Measurements from ENCODE around the gene VAV2. TPM values are rescaled to one million over a fixed set of nuclear protein-coding genes. Genes with fewer than 3 reads are reported as not detected.

The VAV2 gene
- total and polyA plus RNA-seq, 7 donors, result 3.8 to 23.3 (median 7.2) TPM

DNA sequence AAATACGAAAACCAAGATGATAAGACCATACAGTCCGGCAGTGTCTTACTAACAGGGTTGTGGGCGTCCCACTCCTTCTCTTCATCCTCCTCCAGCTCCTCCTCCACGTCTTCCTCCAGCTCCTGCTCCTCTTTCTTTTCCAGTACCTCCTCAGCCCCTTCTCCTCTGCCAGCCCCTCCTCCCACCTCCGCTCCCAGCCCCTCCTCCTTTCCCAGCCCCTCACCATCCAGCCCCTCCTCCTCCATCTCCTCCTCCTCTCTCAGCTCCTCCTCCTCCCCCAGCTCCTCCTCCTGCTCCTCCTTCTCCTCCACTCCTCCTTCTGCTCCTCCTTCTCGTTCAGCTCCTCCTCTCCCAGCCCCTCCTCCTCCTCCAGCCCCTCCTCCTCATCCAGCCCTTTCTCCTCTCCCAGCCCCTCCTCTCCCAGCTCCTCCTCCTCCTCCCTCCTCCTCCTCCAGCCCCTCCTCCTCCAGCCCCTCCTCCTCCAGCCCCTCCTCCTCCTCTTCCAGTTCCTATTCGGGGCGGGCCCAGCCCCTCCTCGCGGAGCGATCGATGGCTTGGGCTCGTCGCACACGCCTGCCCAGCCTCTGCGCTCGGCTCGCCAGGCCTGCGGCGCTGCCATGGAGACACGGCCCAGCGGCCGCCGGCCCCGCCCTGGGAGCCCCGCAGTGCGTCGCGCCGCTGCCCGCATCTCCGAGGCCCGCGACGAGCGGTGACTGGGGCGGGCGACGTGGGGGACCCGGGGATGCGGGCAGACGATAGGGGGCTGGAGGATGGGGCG is 32.9 kb upstream of the VAV2 start, which contains the start of gene BRD3OS:
Gene BRD3OS, plus strand, starts transcription at position 654 of the 778 bp plus-strand sequence. CDS start 1,267 bp downstream, outside the sequence.
- H3K9me3 ChIP-seq, result no peaks in the 10 kb centered on the region
- TF ChIP-seq POLR2AphosphoS5 (IDR thresholded peaks at IDR 0.05), result peak in 2 of 4 donors; percentile 6 to 29
- no peak for TF ChIP-seq EP300 (IDR thresholded peaks at IDR 0.05)
- TF ChIP-seq POLR2A (IDR thresholded peaks at IDR 0.05), result no peak
- no peak for TF ChIP-seq CTCF (IDR thresholded peaks at IDR 0.05)
- peak; percentile 99 for DNase-seq
- 1 to 2% methylated on average over 43 of the region's 43 CpGs for WGBS, 2 donors
- H3K4me1 ChIP-seq, result peaks cover 0 to 20% (median 11%) of the 10 kb centered on the region in 4 donors
- peaks cover 0 to 31% (median 0%) of the 10 kb centered on the region in 4 donors for H3K36me3 ChIP-seq
- peak within 1 kb of the TSS; percentile 76 to 82 (median 82) for H3K27ac ChIP-seq
- intact Hi-C loops (cut with DNase I), result loop anchor here (1.0 to 10.0 kb wide), 3 partner anchors 32 to 620 kb away; partner anchors contain the start of gene COL5A1
- H3K4me3 ChIP-seq, result peak within 1 kb of the TSS; percentile 66 to 95 (median 84)
- H3K27me3 ChIP-seq, result no peaks in the 10 kb centered on the region

DNA sequence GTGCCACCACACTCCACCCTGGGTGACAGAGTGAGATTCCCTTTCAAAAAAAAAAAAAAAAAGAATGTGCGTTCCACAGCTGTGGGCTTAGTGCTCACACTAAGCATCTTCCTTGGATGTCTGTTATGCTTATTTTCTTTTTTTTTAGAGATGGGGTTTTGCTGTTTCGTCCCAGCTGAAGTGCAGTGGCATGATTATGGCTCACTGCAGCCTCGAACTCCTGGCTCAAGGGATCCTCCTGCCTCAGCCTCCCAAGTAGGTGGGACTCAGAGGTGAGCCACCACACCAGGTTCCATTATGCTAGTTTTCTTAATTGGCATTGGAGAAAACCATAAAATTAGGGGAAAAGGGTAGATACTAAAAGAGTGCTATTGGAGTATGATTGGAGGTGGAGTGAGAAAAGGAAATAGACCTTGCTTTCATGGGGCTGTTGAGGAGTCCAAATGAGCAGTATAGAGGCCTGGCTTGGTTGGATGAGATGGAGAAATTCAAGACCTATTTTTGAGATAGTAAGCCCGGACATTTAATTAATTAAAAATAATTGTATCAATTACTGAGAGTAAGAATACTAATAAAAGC is 32.2 kb upstream of the VAV2 start:
- no peaks in the 10 kb centered on the region for H3K9me3 ChIP-seq
- peak overlapping the region; percentile 76 to 82 (median 82) for H3K27ac ChIP-seq
- H3K4me3 ChIP-seq, result peak overlapping the region in 3 of 4 donors; percentile 35 to 95 (median 95)
- intact Hi-C loops (cut with DNase I), result loop anchor here (1.0 to 10.0 kb wide), 3 partner anchors 31 to 620 kb away; partner anchors contain the start of gene COL5A1
- peaks cover 0 to 24% (median 0%) of the 10 kb centered on the region in 4 donors for H3K36me3 ChIP-seq
- no peaks in the 10 kb centered on the region for H3K27me3 ChIP-seq
- TF ChIP-seq POLR2AphosphoS5 (IDR thresholded peaks at IDR 0.05) (no peak), EP300 (IDR thresholded peaks at IDR 0.05) (no peak), CTCF (IDR thresholded peaks at IDR 0.05) (no peak), POLR2A (IDR thresholded peaks at IDR 0.05) (no peak)
- H3K4me1 ChIP-seq, result peaks cover 0 to 20% (median 11%) of the 10 kb centered on the region in 4 donors
- 66 to 77% methylated on average over 4 of the region's 4 CpGs for WGBS, 2 donors
- DNase-seq, result no peak

DNA sequence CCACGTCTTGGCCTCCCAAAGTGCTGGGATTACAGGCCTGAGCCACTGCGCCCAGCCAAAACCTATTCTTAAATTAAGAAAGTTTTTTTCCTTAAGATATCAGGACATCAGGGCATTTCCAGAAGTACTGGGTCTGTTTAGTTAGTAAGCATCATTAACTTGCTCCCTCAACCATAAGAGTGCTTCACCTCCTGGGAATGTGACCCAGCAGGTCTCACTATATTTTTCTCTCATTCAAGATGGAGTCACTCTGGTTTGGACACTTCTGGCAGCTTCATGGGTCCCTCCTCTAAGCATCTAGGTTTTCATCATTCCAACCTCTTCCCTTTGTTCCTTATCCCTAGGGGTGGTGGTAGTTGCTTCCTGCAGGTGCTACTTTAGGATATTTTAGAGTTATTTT is 22.8 kb upstream of the VAV2 start:
- WGBS, 2 donors, result 90 to 95% methylated on average over 2 of the region's 2 CpGs
- Histone ChIP-seq H3K9me3 (no peaks in the 10 kb centered on the region), H3K27me3 (no peaks in the 10 kb centered on the region), H3K4me3 (no peak overlapping the region), H3K27ac (no peak overlapping the region), H3K36me3 (no peaks in the 10 kb centered on the region), H3K4me1 (no peaks in the 10 kb centered on the region)
- TF ChIP-seq POLR2A (IDR thresholded peaks at IDR 0.05) (no peak), POLR2AphosphoS5 (IDR thresholded peaks at IDR 0.05) (no peak), CTCF (IDR thresholded peaks at IDR 0.05) (no peak), EP300 (IDR thresholded peaks at IDR 0.05) (no peak)
- intact Hi-C loops (cut with DNase I), result no loop called here
- no peak for DNase-seq

GRCh38 chr9:134011401-134011800 is 19.3 kb upstream of the VAV2 start:
- H3K4me3 ChIP-seq, result no peak overlapping the region
- H3K4me1 ChIP-seq, result no peaks in the 10 kb centered on the region
- no peaks in the 10 kb centered on the region for H3K9me3 ChIP-seq
- H3K36me3 ChIP-seq, result no peaks in the 10 kb centered on the region
- TF ChIP-seq POLR2AphosphoS5 (IDR thresholded peaks at IDR 0.05), result no peak
- no peak for TF ChIP-seq POLR2A (IDR thresholded peaks at IDR 0.05)
- TF ChIP-seq CTCF (IDR thresholded peaks at IDR 0.05), result no peak
- no peak for TF ChIP-seq EP300 (IDR thresholded peaks at IDR 0.05)
- H3K27me3 ChIP-seq, result peaks cover 0 to 5% (median 0%) of the 10 kb centered on the region in 3 donors
- WGBS, 2 donors, result 92 to 93% methylated on average over 6 of the region's 6 CpGs
- DNase-seq, result no peak
- intact Hi-C loops (cut with DNase I), result no loop called here
- no peak overlapping the region for H3K27ac ChIP-seq

Data from sigmoid colon (tissue), 7 donors.